ENCODE data around the gene AMY1A. TPM values are rescaled to one million over a fixed set of nuclear protein-coding genes. Genes with fewer than 3 reads are reported as not detected.

The AMY1A gene
- total RNA-seq, 1 experiment from 2014 or later, result not detected

Other genes with a start within 250 kb of the AMY1A start
- gene RNPC3, start 130.1 kb upstream of the AMY1A start, total RNA-seq (2021), result 16.4 to 17.6 TPM (median 17.6 TPM) in 3 replicates
- gene AMY2B, start 84.2 kb upstream of the AMY1A start, total RNA-seq (2021), result 2.7 to 3.3 TPM (median 3.2 TPM) in 3 replicates
- 0.48 to 0.55 TPM (median 0.55 TPM) in 3 replicates for gene AMY2A, start 38.3 kb upstream of the AMY1A start, total RNA-seq (2021)
- not detected in 3 replicates for gene AMY1B, start 40.5 kb downstream of the AMY1A start, total RNA-seq (2021)
- not detected in 3 replicates for gene AMY1C, start 94.1 kb downstream of the AMY1A start, total RNA-seq (2021)

Measured in WTC11 (cell line).